Measurements from ENCODE around the gene GATA2.

GATA2 gene

GRCh38 chr3:128432301-128432970 is 60.6 kb downstream of the GATA2 start:
- peak; percentile 71 for DNase-seq

- DNase-seq: no peak
Measured at GRCh38 chr3:128431803-128432300, 61.1 kb downstream of the GATA2 start.

- no peak for DNase-seq
Measured at GRCh38 chr3:128430731-128431130, 62.3 kb downstream of the GATA2 start.

GRCh38 chr3:128430301-128430700 is 62.7 kb downstream of the GATA2 start:
- DNase-seq: no peak

GRCh38 chr3:128429751-128430150 is 63.2 kb downstream of the GATA2 start:
- DNase-seq: no peak
